ENCODE results near the gene NINJ1. TPM values are rescaled to one million over a fixed set of nuclear protein-coding genes. Genes with fewer than 3 reads are reported as not detected.

NINJ1 gene
- total RNA-seq, 1 donor from 2014 or later = 21.6 TPM

DNA sequence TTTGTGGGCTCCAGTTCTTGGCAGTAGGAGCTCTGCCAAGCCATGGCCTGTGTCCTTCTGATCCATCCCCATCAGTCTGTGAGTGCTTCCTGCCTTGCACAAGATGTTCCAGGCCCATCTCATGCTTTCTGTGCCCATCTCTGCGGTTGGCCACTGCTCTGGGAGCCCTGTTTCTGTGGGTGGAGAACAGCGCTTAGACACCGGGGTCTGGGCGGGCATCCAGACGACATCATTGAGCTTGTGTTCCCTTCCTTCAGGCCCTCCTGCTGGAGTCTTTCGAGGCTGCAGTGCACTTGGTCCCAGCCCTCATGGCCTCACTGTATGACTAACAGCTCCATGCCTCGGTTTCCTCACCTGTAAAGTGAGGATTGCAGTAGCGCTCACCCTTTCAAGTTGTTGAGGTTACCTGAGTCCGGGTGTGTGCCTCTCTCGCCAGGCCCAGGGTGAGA lies 52.9 kb downstream of the NINJ1 start:
- no peaks in the 10 kb centered on the region for H3K9me3 Mint-ChIP-seq
- H3K27me3 Mint-ChIP-seq = no peaks in the 10 kb centered on the region
- DNase-seq (ENCODE audit: extremely low spot score, unreplicated experiment) = no peak
- H3K4me3 Mint-ChIP-seq = no peak overlapping the region
- no peak for TF ChIP-seq CTCF (conservative IDR thresholded peaks at IDR 0.05)
- peaks cover 5% of the 10 kb centered on the region for H3K4me1 Mint-ChIP-seq (ENCODE audit: unreplicated experiment)
- H3K36me3 Mint-ChIP-seq = no peaks in the 10 kb centered on the region
- H3K27ac Mint-ChIP-seq = no peak overlapping the region

DNA sequence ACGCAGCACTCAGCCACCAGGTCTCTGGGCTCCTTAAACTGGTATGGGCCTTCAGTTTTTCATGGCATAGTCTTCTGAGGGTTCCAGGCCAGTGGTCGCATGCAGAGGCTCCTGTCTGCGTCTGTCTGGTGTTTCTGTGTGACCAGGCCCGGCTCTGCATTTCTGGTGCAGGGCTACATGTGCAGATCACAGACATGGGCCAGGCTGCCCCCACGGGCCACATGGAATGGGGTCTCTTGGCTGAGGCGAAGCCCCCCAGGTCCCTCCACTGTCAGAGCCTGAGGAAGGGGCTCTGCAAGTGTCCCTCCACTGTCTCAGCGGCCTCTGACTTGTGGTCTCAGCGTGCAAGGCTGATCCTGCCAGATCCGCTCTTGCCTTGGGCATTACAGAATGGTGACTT lies 53.6 kb downstream of the NINJ1 start:
- Mint-ChIP-seq H3K27ac (no peak overlapping the region), H3K9me3 (no peaks in the 10 kb centered on the region), H3K36me3 (no peaks in the 10 kb centered on the region), H3K4me3 (no peak overlapping the region), H3K27me3 (no peaks in the 10 kb centered on the region), H3K4me1 (ENCODE audit: unreplicated experiment) (peaks cover 5% of the 10 kb centered on the region)
- no peak for DNase-seq (ENCODE audit: extremely low spot score, unreplicated experiment)
- no peak for TF ChIP-seq CTCF (conservative IDR thresholded peaks at IDR 0.05)

DNA sequence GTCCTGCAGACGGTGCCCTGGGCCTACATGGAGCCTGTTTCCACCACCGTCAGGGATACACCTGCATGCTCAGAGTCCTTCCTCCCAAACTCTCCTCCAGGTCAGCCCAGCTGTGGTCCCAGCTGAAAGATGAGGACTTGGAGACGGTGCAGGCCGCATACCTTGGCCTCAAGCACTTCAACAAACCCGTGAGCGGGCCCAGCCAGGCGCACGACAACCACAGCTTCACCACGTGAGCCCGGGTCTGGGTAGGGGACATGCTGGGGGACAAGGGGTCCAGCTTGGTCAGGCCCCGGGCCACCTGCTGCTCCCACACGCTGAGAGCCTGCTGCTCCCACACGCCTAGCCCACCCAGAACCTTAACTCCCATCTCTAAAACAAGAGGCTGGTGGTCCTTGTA lies 54.7 kb downstream of the NINJ1 start:
- TF ChIP-seq CTCF (conservative IDR thresholded peaks at IDR 0.05) = no peak
- H3K27me3 Mint-ChIP-seq = no peaks in the 10 kb centered on the region
- H3K36me3 Mint-ChIP-seq = no peaks in the 10 kb centered on the region
- H3K4me3 Mint-ChIP-seq = no peak overlapping the region
- no peak overlapping the region for H3K27ac Mint-ChIP-seq
- DNase-seq (ENCODE audit: extremely low spot score, unreplicated experiment) = no peak
- H3K4me1 Mint-ChIP-seq (ENCODE audit: unreplicated experiment) = peaks cover 5% of the 10 kb centered on the region
- no peaks in the 10 kb centered on the region for H3K9me3 Mint-ChIP-seq

- no peak for DNase-seq (ENCODE audit: extremely low spot score, unreplicated experiment)
- H3K9me3 Mint-ChIP-seq = no peaks in the 10 kb centered on the region
- no peaks in the 10 kb centered on the region for H3K27me3 Mint-ChIP-seq
- no peak overlapping the region for H3K4me3 Mint-ChIP-seq
- no peaks in the 10 kb centered on the region for H3K36me3 Mint-ChIP-seq
- H3K27ac Mint-ChIP-seq = no peak overlapping the region
- no peaks in the 10 kb centered on the region for H3K4me1 Mint-ChIP-seq (ENCODE audit: unreplicated experiment)
- no peak for TF ChIP-seq CTCF (conservative IDR thresholded peaks at IDR 0.05)
Observed at GRCh38 chr9:93077811-93078210, 56.2 kb downstream of the NINJ1 start.

DNA sequence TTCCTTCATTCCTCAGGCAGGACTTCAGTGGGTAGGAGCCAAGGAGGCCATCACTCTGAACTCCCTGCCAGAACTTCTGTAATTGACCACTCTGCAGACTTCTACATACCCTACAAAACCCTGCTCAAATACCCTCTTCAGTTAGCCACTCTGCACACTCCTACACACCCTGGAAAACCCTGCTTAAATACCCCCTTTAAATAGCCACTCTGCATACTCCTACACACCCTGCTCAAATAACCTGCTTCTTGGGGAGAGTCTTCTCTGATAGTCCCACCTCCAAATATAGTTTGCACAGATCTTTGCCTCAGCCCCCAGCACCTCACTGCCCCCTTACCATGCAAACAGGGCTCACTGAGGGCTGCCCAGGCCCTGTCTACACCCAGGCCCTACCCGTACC lies 56.7 kb downstream of the NINJ1 start:
- no peak for TF ChIP-seq CTCF (conservative IDR thresholded peaks at IDR 0.05)
- no peak for DNase-seq (ENCODE audit: extremely low spot score, unreplicated experiment)
- H3K9me3 Mint-ChIP-seq = no peaks in the 10 kb centered on the region
- no peak overlapping the region for H3K4me3 Mint-ChIP-seq
- no peaks in the 10 kb centered on the region for H3K4me1 Mint-ChIP-seq (ENCODE audit: unreplicated experiment)
- no peaks in the 10 kb centered on the region for H3K27me3 Mint-ChIP-seq
- no peak overlapping the region for H3K27ac Mint-ChIP-seq
- no peaks in the 10 kb centered on the region for H3K36me3 Mint-ChIP-seq

- Mint-ChIP-seq H3K9me3 (no peaks in the 10 kb centered on the region), H3K4me1 (ENCODE audit: unreplicated experiment) (no peaks in the 10 kb centered on the region), H3K27ac (no peak overlapping the region), H3K36me3 (no peaks in the 10 kb centered on the region), H3K27me3 (no peaks in the 10 kb centered on the region), H3K4me3 (no peak overlapping the region)
- DNase-seq (ENCODE audit: extremely low spot score, unreplicated experiment) = no peak
- TF ChIP-seq CTCF (conservative IDR thresholded peaks at IDR 0.05) = no peak
Observed at GRCh38 chr9:93076792-93077128, 57.3 kb downstream of the NINJ1 start.

Data from type B pancreatic cell (in vitro differentiated cells).